ENCODE results near the gene ZNF526.

The ZNF526 gene

DNA sequence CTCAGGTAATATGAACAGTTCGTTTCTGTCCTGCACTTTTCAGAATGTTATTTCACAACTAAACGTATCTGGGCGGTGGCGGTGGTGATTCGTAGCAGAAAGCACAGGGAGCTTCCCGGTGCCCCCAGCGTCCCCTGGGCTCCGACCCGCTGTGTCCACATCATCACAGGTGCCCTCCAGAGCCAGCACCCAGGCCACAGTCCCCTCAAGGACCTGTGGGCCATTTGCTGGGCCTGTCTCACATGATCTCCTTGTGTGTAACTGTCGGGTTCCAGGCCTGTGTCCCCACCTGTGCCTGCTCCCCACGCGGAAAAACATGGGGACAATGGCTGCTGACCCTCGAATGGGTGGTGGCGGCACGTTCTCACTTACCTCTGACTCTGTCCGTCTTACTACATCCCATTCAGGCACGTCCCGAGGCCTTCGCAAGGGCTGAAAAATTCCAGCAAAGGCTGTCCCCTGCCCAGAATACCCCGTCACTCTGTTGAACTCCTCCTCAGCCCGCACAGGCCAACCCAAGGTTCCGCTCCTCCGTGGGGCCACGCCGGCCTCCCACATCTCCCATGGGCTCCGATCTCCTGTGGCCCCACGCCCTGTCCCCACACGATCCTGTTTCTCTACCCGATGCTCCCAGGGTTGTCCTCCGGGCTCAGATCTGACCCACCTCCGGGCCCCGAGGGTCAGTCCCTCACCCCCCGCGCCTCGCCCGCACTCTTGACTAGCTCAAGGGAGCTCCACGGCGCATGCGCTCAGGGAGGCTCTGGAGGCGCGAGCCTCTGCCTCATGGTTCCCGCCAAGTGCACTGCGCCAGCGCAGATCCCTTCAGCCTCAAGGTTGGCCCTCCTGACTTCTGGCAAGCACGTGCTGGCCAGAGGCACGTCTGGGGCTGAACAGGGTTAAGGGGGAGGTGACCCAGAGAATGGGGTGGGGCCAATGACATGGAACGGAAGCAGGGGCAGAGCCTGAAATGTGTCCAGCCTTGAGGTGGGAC lies 23.8 kb upstream of the ZNF526 start:
- no peak for DNase-seq

DNA sequence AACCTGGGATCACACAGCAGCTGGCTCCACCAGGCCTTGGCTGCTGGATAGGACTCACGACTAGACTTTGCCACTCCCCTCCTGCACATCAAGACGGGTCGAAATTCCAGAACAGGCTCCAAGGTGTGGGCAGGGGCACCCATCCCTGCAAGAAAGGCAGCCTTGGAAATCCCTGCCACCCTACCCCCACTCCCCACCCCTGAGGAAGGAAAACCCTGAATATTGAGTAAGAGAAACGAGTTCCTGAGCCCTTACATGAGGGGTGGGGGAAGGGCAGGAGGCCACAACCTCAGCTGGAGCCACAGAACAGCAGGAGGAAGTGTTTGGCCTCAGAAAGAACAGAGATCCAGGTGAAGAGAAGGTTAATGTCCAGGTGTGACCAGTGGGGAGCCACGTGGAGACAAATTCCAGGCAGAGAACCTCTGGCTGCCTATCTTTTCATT lies 22.7 kb upstream of the ZNF526 start:
- no peak for DNase-seq

DNA sequence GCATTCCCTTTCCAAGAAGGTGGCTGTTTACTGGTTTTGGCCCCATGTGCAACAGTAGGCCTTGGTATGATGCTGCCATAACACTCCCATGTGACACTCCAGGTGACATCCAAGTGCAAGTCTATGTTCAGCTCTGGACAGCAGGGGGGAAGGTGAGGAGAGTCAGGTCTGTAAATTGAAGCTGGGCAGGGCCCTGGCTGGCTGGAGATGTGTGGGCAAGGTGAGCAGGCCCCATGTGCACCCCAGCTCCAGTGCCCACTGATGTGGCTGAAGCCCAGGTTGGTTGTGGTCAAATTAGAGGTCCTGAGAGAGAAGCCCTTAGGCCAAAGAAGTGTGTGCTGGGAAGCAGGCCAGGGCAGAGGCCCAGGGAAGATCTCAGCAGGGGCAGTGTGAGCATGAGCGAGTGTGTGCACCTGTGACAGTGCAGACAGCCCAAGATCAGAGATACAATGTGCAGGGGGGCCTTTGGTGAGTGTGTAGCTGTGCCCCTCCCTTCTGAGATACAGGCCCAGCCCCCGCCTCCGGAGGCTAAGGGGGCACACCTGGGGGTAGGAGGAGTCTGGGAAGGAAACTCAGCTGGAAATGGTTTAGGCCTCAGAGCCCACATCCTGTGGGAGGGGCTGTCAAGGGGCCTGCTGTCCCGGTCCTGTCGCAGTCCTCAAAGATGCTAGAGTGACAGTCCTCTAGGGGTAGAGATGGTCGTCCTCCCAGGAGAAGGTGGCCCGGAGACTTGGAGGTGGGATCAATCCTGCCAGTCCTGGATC lies 21.3 kb upstream of the ZNF526 start:
- peak; percentile 62 for DNase-seq

DNA sequence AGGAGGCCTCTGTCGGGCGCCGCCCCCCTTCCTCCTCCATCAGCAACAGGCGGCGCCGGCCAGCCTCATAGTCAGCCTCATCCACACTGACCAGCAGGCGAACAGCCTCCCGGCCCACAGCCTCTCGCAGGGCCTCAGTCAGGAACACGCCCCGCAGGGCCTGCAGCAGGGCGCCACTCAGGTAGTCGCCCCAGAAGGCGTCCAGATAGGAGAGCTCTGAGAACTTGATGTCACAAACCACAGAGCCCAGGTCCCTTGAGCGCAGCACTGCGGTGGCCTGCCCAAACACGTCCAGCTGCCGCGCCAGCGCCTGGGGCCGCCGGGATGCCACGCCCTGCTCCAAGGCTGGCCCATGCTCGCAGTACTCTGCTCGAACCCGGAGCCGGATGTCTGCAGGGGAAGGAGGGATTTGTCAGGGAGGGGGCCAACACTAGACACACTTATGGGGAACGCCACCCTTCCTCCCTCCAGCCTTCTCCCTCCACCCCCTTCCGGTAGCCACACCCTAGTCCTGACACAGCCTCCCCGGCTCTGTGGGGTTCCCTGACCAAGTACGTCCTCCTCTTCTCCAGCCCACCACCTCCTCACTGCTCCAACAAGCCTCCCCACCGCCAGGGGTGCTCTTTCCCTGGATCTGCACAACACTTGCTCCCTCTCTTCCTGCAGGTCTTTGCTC lies 20.5 kb upstream of the ZNF526 start:
- DNase-seq = peak; percentile 46

DNA sequence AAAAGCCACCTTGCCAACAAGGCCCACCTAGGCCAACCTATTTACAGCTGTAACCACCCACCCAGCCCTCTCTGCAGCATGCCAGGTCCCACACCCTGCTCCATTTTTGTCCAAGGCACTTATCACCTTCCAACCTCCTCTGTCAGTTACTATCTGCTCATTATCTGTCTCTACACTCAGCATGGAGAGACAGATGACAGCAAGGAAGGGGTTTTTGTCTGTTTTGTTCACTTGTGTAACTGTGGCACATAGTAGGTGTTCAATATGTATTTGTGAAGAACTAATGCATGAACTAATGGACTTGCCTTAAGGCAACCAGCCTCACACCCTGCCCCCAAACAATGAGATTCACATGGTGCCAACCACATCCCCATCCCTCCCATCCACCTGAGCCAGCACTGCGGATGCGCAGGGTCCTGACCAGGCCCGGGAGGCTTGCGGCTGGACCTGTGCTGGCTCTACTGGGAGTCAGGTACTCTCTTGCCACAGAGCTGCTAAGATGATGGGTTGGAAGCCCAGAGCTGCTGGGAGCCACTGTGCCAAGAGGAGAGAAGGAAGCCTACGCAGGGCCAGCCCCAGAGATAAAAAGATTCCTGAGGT lies 19.9 kb upstream of the ZNF526 start:
- no peak for DNase-seq

DNA sequence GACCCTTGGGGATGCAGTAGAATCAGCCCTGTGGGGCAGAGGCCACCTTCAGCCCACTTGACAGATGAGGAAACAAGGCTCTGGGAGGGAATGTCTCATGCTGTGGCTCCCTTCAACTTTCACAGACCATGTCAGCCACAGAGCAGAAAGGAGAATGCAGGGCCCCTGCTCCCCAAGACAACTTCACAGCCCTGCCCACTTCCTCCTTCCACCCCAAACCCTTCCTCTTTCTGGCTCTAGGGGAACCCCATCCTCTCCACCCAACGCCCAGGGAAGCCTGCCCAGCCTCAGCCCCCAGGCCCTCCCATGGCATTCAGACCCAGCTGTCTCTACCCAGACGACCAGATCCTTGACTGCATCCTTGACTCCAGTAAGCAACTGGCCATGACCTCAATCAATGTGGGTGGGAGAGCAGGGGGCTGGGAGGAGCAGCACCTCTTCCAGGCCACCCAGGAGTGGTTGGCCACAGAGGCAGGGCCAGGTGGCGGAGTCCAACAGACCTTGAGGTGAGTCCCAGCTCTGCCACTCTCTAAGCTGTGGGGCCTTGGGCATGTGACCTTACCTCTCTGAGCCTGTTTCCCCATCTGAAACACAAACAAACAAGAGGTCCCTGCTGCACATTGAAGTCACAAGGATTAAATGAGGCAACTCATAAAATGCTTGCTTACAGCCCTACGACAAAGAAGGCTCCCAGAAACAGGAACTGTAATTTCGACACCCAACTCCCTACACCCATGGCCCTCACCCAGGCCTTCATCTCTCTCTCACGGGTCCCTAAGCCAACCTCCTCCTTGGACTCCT lies 18.4 kb upstream of the ZNF526 start:
- peak; percentile 26 for DNase-seq

DNA sequence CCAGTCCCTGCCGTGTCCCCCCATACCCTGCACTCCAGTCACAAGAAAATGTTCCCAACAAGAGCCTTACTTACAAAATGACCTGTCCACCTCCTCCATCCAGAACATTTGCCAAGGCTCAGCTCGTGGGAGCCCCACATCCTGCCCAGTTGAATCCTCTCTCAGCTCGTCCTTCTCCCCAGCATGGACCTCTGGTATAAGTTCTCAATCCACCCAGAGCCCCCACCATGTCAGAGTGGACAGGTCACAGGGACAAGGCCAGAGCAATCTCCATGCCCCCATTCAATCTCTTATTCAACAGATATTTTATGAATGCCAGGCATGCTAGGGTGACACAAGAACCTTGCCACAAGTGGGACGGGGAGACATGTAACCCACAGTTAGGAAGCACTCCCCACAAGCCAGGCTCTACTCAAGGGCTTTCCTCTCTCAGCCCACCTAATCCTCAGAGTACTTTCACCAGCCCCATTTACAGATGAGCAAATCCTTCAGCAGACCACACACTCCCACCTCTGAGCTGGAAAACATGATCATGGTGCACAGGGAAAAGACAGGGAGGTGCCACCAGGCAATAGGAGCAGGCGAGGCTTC lies 17.7 kb upstream of the ZNF526 start:
- DNase-seq = no peak

DNA sequence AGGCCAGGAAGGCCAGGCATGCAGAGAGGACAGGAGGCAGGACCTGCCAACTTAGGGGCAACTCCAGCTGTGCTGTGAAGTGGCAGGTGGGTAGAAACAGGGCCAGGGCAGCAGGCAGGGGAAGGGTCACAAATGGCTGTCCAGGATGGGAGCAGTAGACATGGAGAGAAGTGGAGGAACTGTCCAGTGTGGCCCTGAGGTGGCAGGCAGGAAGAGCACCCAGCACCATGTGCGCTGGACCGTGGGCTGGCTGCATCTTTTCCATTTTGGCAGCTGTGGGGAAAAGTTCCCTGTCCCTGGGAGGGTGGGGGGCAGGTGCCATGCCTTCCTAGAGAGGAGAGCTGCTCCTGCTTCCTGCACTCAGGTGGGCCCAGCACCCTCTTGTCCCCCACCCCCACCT lies 16.4 kb upstream of the ZNF526 start:
- DNase-seq = no peak

DNA sequence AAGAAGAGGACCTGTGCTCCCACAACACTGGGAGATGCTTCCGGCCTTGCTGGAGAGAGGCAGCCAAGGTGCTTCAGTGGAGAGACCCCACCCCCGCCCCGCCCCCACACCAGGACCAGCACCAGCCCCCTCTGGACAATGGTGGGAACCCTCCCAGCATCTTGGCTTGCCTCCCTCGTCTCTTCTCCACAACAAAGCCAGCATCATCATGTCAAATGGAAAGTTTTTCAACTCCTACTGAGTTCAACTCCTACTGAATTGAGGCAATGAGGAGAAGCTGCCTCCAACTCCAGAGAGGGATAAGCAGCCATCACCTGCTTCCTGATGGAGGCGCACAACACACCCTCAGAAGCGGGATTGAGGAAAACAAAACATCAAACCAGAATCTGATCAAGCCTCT lies 15.4 kb upstream of the ZNF526 start:
- DNase-seq = no peak

DNA sequence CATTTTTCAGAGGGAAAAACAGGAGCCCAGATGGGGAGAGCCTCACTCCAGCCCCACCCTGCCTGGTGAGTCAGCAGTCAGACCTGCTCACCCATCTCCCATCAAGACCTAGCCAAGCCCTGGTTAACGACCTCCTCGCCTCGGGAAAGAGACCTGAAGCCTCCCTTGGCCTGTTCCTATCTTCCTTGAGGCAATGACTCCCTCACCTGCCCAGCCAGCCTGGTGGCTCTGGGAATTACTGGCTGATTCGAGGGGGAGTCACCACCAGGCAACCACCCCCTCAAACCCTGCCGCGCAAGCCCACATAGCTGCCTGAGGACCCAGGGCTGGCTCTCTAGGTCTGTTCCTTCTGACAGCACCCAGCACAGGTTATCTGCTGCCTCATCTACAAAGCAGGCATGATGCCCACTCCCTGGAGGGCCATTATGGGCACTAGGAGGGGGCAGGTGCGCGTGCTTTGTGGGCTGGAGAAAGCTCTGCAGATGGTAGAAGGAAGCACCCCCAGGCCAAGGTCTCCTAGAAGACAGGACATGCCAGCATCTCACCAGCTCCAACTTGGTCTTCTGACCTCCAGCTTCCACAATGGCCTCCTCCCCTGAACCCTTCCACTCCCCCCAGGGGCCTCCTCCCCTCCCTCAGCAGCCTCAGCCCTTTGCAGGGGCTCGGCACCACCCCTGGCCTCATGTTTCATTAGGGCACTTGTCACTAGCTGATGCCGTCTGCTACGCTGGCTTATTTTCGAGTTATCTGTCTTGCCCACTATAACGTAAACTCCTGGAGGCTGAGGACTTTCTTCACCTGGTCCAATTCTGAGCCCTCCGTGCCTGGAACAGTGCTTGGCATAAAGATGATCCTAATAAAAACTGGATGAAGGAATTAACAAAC lies 13.0 kb upstream of the ZNF526 start:
- DNase-seq = no peak

DNA sequence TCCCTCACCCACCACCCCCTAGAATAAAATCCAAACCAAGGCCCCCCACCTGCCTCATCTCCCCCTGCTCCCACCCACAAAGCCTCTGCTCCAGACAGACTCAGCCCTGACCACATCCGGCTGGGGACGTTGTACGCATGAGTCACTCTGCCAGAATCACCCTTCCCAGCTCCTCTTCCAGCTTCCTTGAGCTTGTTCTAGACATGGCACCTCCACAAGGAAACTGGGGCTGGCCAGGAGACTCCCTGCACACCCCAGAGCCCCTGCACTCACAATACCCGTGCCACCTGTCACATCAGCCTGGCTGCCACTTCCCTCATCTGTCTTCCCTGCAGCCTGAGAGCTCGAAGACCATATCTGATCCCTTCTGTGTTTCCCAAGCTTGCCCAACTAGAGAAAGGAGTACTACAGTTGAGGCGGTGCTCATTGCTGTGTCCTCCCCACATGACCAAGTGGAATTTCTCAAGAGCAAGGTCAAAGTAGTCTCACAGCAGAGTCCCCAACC lies 12.3 kb upstream of the ZNF526 start:
- DNase-seq = no peak

DNA sequence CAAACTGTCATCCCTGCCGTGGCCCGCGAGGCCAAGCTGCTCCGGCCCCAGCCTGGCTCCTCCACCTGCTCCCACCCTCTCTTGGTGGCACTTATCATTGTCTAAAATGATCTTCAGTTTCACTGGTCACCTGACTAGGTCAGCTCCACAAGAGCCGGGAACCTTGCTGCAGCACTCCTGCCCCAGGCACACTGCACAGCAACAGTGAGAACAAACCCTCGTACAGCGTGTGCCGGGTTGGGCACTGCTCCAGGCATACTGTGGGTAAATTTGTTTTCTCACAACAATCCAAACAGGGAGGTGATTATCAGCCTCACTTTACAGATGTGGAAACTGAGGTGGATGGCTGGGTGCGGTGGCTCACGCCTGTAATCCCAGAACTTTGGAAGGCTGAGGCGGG lies 11.5 kb upstream of the ZNF526 start:
- DNase-seq = no peak

DNA sequence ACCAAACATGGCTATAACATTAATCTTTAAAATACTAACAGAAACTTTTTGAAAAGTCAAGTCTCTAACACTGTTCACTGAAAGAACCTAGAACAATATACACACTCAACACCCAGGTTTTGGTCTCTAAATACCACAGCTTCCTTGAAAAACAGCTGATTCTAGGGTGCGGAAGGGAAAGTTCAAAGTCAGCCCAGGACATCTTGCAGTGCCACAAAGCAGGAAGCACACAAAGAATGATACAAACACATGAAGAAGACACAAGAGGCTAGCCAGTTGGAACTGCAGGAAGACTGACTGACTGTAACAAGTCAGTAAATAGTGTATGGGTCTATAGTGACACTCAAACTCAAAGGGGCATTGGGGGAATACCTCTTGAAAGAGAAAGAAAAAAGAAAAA lies 7.2 kb upstream of the ZNF526 start:
- no peak for DNase-seq

DNA sequence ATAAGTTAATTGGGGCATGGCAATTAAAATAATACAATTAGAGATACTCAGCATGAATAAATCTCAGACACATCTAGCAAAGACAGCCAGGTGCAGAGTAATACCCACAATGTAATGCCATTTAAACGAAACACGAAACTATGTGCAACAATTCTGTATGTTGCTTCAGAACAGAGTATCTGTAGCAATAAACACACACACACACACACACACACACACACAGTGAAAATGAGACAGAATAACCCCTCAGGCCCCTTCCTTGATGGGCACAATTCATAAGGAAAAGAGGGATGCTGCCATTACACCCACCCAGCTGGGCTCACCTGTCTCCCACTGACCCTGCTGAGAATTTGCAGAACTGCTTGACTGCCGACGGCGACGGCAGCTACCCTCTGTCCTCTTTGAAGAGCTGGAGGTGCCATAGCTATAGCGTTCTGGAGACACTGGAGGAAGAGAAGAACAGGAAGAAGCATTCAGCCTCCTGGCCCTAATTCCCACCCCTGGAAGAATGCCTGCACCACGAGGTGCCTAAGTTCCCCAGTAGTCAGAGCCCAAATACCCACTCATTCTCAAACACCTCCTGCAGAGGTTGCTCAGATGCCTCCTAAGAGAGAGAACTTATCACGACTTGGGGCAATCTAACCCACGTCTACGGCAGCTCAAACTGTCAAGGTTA lies 5.2 kb upstream of the ZNF526 start:
- DNase-seq = no peak

DNA sequence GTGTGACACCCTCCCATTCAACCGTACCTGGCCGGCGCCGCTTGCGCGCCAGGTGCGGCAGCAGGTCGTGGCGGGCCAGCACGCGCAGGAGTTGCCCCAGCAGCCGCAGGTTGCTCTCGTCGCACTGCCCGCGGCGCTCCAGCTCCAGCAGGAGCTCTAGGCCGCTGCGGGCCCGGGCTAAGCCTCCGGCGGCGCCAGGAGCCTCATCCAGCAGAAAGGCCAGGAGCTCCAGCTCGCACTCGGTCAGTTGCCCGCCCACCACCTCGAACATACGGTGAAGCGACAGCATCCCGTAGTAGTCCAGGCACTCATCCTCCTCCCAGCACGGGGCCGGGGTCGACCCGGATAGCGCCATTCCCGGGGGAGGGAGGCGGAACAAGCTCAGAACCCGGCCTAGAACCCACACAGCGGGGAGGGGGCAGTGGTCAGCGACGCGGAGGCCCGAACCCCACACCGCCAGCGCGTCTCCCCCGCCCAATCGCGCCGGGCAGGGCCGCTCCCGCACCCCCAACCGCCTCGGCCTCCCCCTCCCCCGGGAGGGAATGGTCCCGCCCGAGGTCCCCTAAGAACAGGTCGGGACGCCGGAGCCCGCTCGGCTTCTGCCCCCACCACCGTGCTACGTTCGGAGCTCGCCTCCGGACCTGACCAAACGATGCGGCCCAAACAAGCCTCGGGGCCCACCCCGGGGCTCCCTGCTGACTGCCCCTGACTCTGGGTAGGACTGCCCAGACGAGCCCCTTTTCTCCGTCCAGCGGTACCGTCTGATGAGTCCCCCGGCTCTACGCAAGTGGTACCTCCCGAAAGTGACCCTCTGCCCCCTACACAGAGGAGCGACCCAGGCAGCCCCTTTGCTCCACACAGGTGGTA lies 3.2 kb upstream of the ZNF526 start:
- peak; percentile 20 for DNase-seq

DNA sequence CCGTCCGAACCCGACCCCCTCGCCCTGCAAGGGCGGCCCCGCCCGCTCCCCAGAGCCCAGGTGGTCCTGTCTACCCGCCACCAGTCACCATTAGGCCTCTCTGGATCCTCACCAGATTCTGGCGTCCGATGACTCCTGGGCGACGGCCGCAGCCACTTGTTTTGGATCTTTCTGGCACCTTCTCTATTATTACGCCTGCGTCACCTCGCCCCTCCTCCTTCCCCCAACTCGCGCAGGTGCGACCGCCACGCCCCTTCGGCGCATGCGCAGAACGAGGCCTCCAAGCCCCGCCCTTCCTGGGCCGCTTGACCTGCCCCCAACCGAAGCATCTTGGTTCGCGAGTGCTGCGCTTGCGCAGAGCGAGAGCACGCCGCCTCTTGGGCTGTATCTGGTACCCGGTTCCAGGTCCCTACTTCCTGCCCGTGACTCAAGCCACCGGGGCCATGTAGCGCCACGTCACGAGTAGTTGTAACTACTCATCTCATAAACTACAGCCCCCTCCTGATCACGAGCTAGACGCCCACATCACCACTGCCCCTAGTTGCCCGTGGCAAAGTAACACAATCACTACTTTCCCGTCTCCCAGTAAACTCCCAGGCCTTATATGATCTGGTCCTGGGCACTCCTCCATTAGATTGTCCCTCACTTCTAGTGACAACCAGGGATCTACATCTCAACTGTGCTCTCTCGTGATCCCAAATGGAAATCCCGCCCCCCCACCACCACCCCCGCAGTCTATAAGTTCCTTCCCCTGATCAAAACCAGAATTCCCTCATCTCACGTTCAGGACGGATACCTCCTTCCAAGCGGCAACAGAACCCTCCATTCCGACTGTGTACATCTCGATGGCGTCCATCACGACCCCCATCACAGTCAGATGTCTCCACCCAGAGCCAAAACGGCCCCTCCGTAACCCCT lies 2.3 kb upstream of the ZNF526 start, which contains the start of gene DEDD2:
DEDD2 (minus strand) TSS at position 158 of the 918 bp plus-strand sequence. CDS start 670 bp downstream, outside the sequence.
- DNase-seq = peak; percentile 100

DNA sequence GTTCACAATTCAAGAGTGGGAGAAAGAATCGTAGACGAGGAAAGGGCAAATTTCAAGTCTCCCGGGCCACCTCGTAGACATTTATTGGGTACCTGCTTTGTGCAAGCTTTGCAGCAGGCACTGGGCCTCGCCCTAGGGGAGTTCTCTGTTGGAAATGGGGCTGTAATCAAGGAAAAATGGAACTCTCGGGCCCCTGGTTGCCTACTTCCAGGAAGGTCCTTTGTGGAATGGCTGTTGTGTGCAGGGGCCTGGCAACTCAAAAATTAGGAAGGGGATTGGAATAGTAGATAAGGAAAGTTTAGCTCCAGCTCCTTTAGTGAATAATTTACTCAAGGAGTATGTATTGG lies 612 bp downstream of the ZNF526 start:
- DNase-seq = no peak
